Upper lobe of left lung (tissue), 6 donors: ENCODE data around the gene SPEN. TPM values are rescaled to one million over a fixed set of nuclear protein-coding genes. Genes with fewer than 3 reads are reported as not detected.

Experiments used
- ATAC-seq, 2 donors: fragments of 200-7000 bp; cut with Tn5 transposase; one replicate each; pipeline ENCODE4 v1.9.1; 2022; ENCODE audit warnings: mild to moderate bottlenecking in 2 of 2, moderate library complexity in 2 of 2; ENCODE audit not compliant: low FRiP score in 2 of 2
- DNase-seq, 2 donors: peaks; one replicate each; pipeline ENCODE4 v3.0.0-alpha.2; 2019 to 2020
- H3K27ac ChIP-seq, 4 donors: fragments of 200-600 bp; sonication (generic); one replicate each; pipeline ENCODE4 v1.5.1; 2016 to 2019
- H3K27me3 ChIP-seq, 4 donors: fragments of 200-600 bp; sonication (generic); one replicate each; pipeline ENCODE4 v1.5.1; 2017 to 2019
- H3K36me3 ChIP-seq, 4 donors: fragments of 200-600 bp; sonication (generic); one replicate each; pipeline ENCODE4 v1.5.1; 2016 to 2019
- H3K4me1 ChIP-seq, 4 donors: fragments of 200-600 bp; sonication (generic); one replicate each; pipeline ENCODE4 v1.5.1; 2018 to 2019
- H3K4me3 ChIP-seq, 4 donors: fragments of 200-600 bp; sonication (generic); one replicate each; pipeline ENCODE4 v1.5.1; 2017 to 2019; ENCODE audit warnings: mild to moderate bottlenecking in 2 of 4, moderate library complexity in 1 of 4
- H3K9me3 ChIP-seq, 4 donors: fragments of 200-600 bp; sonication (generic); one replicate each; pipeline ENCODE4 v1.5.1; 2018 to 2019
- EP300 ChIP-seq, 4 donors: sonication (generic); formaldehyde crosslinking; IDR thresholded peaks; one replicate each; pipeline ENCODE4 v1.5.1; 2017; ENCODE audit warnings: antibody characterized with exemption in 4 of 4, control low read depth in 2 of 4
- POLR2A ChIP-seq, 4 donors: fragments of 450-650 bp; IDR thresholded peaks; one replicate each; pipeline ENCODE4 v1.5.1; 2016 to 2017; ENCODE audit warnings: antibody characterized with exemption in 4 of 4, mild to moderate bottlenecking in 2 of 4
- POLR2AphosphoS5 ChIP-seq, 2 donors: sonication (generic); formaldehyde crosslinking; IDR thresholded peaks; one replicate each; pipeline ENCODE4 v1.5.1; 2017; ENCODE audit warnings: antibody characterized with exemption in 2 of 2
- whole genome bisulfite sequencing, 2 donors: methylation state at CpG; one replicate each; pipeline ENCODE4 v1.1.5; 2017 to 2018; 5-methylcytosine and 5-hydroxymethylcytosine counted together
- total RNA-seq, 6 donors: library from RNA; depleted of rRNA in 4 of 6; stranded (reverse); fragments of >200 nt in 4 of 6; gene quantifications; one replicate each; pipeline versions ENCODE4 v1.1.0 to v1.2.1, GENCODE V29; 2016 to 2021
- TF ChIP-seq, protein P1 (sequence below), 6 experiments: fragments of 450-650 bp in 4 of 6; fragments of 200-600 bp in 2 of 6; sonication (generic) in 2 of 6; IDR thresholded peaks; one replicate each; pipeline ENCODE4 v1.5.1; 2016 to 2019; ENCODE audit warnings: antibody characterized with exemption in 6 of 6
- donor health status: DM: no; HTN: no; CAD: no; lungs with moderate emphysema.
- donor health status: DM: no; HTN: yes; CAD: no; lungs with severe emphysema.

SPEN gene
- total RNA-seq, 6 donors from 2014 or later = 41.5 to 73.3 (median 51.3) TPM

DNA sequence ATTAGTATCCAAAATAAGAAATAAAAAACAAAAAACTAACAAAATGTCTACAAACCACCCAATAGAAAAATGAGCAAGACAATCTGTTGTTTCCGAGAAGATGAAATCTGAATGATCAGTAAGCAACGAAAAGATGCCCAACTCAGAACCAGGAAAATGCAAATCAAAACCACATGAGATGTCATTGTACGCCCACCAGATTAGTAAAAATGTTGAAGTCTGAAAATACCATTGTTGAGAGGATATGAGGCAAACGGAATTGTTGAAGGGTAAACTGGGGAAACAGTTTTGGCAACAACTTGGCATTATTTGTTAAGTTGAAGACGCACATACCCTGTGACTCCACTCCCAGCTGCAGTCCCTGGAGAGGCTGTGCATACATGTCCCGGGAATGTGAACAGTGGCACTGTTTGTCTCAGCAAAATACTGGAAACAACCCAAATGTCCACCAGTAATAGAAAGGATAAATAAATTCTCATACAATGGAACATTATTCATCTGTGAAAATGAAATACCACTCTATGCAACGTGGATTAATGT lies 117.8 kb downstream of the SPEN start:
- Histone ChIP-seq H3K36me3 (peaks cover 0 to 22% (median 7%) of the 10 kb centered on the region in 4 donors), H3K27me3 (no peaks in the 10 kb centered on the region), H3K27ac (peak overlapping the region; percentile 67 to 89 (median 75)), H3K4me3 (no peak overlapping the region), H3K9me3 (no peaks in the 10 kb centered on the region), H3K4me1 (peaks cover 35 to 57% (median 52%) of the 10 kb centered on the region in 4 donors)
- DNase-seq (no peak), ATAC-seq (peak; percentile 28 to 50)
- TF ChIP-seq EP300 (IDR thresholded peaks at IDR 0.05) (peak in 2 of 4 donors; percentile 39 to 71), POLR2AphosphoS5 (IDR thresholded peaks at IDR 0.05) (peak; percentile 53 to 57), POLR2A (IDR thresholded peaks at IDR 0.05) (no peak)
- TF ChIP-seq, protein P1, sequence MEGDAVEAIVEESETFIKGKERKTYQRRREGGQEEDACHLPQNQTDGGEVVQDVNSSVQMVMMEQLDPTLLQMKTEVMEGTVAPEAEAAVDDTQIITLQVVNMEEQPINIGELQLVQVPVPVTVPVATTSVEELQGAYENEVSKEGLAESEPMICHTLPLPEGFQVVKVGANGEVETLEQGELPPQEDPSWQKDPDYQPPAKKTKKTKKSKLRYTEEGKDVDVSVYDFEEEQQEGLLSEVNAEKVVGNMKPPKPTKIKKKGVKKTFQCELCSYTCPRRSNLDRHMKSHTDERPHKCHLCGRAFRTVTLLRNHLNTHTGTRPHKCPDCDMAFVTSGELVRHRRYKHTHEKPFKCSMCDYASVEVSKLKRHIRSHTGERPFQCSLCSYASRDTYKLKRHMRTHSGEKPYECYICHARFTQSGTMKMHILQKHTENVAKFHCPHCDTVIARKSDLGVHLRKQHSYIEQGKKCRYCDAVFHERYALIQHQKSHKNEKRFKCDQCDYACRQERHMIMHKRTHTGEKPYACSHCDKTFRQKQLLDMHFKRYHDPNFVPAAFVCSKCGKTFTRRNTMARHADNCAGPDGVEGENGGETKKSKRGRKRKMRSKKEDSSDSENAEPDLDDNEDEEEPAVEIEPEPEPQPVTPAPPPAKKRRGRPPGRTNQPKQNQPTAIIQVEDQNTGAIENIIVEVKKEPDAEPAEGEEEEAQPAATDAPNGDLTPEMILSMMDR (IDR thresholded peaks at IDR 0.05) = no peak
- WGBS, 2 donors = 31 to 38% methylated on average over 7 of the region's 7 CpGs

DNA sequence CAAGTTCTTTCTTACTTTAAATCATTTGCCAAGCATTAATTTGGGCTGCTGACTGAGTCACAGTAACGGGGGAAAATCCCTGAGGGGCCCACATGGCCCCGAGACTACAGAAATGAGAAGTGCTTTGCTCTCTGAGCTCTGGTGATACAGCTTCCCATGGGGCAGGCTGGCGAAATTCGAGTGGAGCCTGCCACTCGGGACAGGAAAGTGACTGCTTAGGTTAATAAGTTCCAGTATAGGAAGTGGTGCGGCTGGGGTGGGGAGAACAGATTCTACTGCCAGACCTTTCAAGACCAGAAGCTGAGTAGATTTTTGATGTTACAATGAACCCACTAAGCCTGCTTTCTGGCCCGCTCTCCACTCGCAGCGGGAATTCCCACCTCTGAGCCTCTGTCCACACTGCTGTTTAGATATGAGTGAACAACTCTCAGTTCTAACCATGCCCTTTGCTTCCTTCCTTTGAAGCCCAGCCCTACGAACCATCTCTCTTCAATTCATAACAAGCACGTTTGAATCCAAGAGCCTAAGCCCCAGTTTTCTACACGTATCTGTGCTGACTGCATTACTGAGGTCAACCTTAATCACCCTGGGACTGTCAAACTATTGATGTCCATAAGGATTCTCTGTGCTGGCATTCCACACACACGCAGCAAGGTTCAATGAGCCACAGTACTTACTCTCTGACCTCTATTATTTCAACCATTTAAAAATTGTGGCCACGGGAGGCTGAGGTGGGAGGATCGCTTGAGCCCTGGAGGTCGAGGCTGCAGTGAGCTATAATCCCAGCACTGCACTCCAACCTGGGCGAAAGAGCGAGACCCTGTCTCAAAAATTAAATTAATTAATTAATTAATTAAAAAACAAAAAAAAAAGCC lies 118.8 kb downstream of the SPEN start:
- Histone ChIP-seq H3K27ac (peak overlapping the region; percentile 67 to 89 (median 75)), H3K27me3 (no peaks in the 10 kb centered on the region), H3K4me3 (no peak overlapping the region), H3K9me3 (no peaks in the 10 kb centered on the region), H3K4me1 (peaks cover 35 to 52% (median 50%) of the 10 kb centered on the region in 4 donors), H3K36me3 (peaks cover 0 to 25% (median 7%) of the 10 kb centered on the region in 4 donors)
- WGBS, 2 donors = 39 to 46% methylated on average over 18 of the region's 18 CpGs
- DNase-seq = peak in 1 of 2 donors; percentile 78
- peak; percentile 62 to 70 for ATAC-seq
- TF ChIP-seq POLR2A (IDR thresholded peaks at IDR 0.05) (peak in 1 of 4 donors; percentile 43), EP300 (IDR thresholded peaks at IDR 0.05) (peak in 1 of 4 donors; percentile 57), POLR2AphosphoS5 (IDR thresholded peaks at IDR 0.05) (peak in 1 of 2 donors; percentile 48)
- TF ChIP-seq, protein P1 (IDR thresholded peaks at IDR 0.05) = no peak

DNA sequence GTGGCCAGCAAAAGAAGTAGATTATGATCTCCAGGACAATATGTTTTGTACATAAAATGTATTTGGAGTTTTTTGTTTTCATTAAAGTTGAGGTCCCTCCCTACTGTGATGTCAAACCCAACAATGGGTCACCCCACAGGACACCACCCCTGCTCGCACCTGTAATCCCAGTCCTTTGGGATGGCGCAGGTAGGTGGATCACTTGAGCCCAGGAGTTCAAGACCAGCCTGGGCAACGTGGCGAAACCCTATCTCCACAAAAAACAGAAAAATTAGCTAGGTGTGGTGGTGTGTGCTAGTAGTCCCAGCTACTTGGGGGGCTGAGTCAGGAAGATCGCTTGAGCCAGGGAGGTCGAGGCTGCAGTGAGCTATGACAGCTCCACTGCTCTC lies 119.4 kb downstream of the SPEN start:
- peaks cover 39 to 54% (median 51%) of the 10 kb centered on the region in 4 donors for H3K4me1 ChIP-seq
- ATAC-seq = no peak
- WGBS, 2 donors = 93 to 97% methylated on average over 6 of the region's 6 CpGs
- no peak overlapping the region for H3K4me3 ChIP-seq
- DNase-seq = no peak
- no peaks in the 10 kb centered on the region for H3K9me3 ChIP-seq
- H3K36me3 ChIP-seq = peaks cover 2 to 30% (median 12%) of the 10 kb centered on the region in 4 donors
- peak overlapping the region; percentile 67 to 89 (median 75) for H3K27ac ChIP-seq
- TF ChIP-seq, protein P1 (IDR thresholded peaks at IDR 0.05) = no peak
- TF ChIP-seq EP300 (IDR thresholded peaks at IDR 0.05) (no peak), POLR2A (IDR thresholded peaks at IDR 0.05) (no peak), POLR2AphosphoS5 (IDR thresholded peaks at IDR 0.05) (no peak)
- no peaks in the 10 kb centered on the region for H3K27me3 ChIP-seq

DNA sequence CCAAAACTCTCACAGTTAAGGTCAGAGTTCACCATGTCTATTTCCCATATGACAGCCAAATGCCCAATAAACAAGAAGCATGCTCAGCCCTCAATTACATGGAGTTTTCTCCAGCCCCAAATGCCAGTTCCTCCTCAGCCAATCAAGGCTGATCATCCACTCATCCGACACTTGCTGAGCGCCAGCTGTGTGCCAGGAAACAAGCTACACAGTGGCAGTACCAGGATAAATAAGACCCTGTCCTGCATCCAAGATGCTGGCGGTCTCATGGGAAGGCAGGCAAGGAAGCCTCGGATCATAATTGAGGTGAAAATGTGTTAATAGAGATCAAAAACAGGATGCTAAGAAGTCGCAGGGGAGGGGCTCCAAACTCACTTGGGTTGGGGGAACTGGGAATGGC lies 120.7 kb downstream of the SPEN start:
- ATAC-seq = no peak
- no peaks in the 10 kb centered on the region for H3K27me3 ChIP-seq

More for the DNA sequence above, 120.7 kb downstream of the SPEN start:
- Histone ChIP-seq H3K4me3 (no peak overlapping the region), H3K36me3 (peaks cover 10 to 40% (median 21%) of the 10 kb centered on the region in 4 donors), H3K9me3 (no peaks in the 10 kb centered on the region), H3K4me1 (peaks cover 40 to 55% (median 51%) of the 10 kb centered on the region in 4 donors), H3K27ac (peak overlapping the region in 3 of 4 donors; percentile 14 to 89 (median 80))
- no peak for TF ChIP-seq POLR2A (IDR thresholded peaks at IDR 0.05)
- no peak for TF ChIP-seq POLR2AphosphoS5 (IDR thresholded peaks at IDR 0.05)
- TF ChIP-seq, protein P1 (IDR thresholded peaks at IDR 0.05) = no peak
- no peak for TF ChIP-seq EP300 (IDR thresholded peaks at IDR 0.05)
- DNase-seq = no peak
- 84 to 85% methylated on average over 5 of the region's 5 CpGs for WGBS, 2 donors
